HuH-7.5 (cell line): ENCODE measurements around the gene RNF208.
A peak's percentile ranks its signal among the peaks of the same experiment; 100 is the strongest.
"Not testable (repeated sequence)": the region's sequence is repeated elsewhere in the genome, so short reads cannot be mapped to it uniquely, and the experiment has no call there.

ENCODE experiments used
- DNase-seq: peaks from one replicate; pipeline ENCODE4 v3.0.0; 2011; ENCODE audit warnings: low spot score

The RNF208 gene

GRCh38 chr9:137222190-137223077 is at the start of gene RNF208:
RNF208 (minus strand) TSS chr9:137222240; CDS start chr9:137221212, 1,028 bp downstream.
- DNase-seq: peak; percentile 86

- DNase-seq: no peak
These were observed 49.6 kb upstream of the RNF208 start for GRCh38 chr9:137271696-137272076.

GRCh38 chr9:137270929-137271695 is 49.1 kb upstream of the RNF208 start:
- no peak for DNase-seq

- DNase-seq: no peak
These were observed 47.3 kb upstream of the RNF208 start for GRCh38 chr9:137269231-137269772.

- no peak for DNase-seq
These were observed 46.6 kb upstream of the RNF208 start for GRCh38 chr9:137268538-137269201.

- no peak for DNase-seq
These were observed 45.9 kb upstream of the RNF208 start for GRCh38 chr9:137267933-137268355.

- no peak for DNase-seq
These were observed 44.8 kb upstream of the RNF208 start for GRCh38 chr9:137266585-137267453.

GRCh38 chr9:137266162-137266527 is 44.1 kb upstream of the RNF208 start:
- DNase-seq: no peak

- no peak for DNase-seq
These were observed 43.6 kb upstream of the RNF208 start for GRCh38 chr9:137265496-137266161.

- DNase-seq: no peak
These were observed 42.0 kb upstream of the RNF208 start for GRCh38 chr9:137264067-137264466.

- DNase-seq: no peak
These were observed 41.5 kb upstream of the RNF208 start for GRCh38 chr9:137263506-137263905.

- no peak for DNase-seq
These were observed 40.9 kb upstream of the RNF208 start for GRCh38 chr9:137262909-137263285.

- not testable (repeated sequence) for DNase-seq
These were observed 40.3 kb upstream of the RNF208 start for GRCh38 chr9:137262173-137262908.

- DNase-seq: no peak
These were observed 34.8 kb upstream of the RNF208 start for GRCh38 chr9:137256856-137257255.

- no peak for DNase-seq
These were observed 34.3 kb upstream of the RNF208 start for GRCh38 chr9:137256362-137256761.

GRCh38 chr9:137255448-137256114 is 33.5 kb upstream of the RNF208 start:
- no peak for DNase-seq

GRCh38 chr9:137254624-137255447 is 32.8 kb upstream of the RNF208 start, which contains the start of gene NELFB:
NELFB (plus strand) TSS chr9:137255327.
- peak; percentile 99 for DNase-seq
